ENCODE measurements around the gene UNCX. TPM values are rescaled to one million over a fixed set of nuclear protein-coding genes. Genes with fewer than 3 reads are reported as not detected.
"Not testable (repeated sequence)": the region's sequence is repeated elsewhere in the genome, so short reads cannot be mapped to it uniquely, and the experiment has no call there.

UNCX gene
- polyA plus RNA-seq, 1 experiment: not detected

DNA sequence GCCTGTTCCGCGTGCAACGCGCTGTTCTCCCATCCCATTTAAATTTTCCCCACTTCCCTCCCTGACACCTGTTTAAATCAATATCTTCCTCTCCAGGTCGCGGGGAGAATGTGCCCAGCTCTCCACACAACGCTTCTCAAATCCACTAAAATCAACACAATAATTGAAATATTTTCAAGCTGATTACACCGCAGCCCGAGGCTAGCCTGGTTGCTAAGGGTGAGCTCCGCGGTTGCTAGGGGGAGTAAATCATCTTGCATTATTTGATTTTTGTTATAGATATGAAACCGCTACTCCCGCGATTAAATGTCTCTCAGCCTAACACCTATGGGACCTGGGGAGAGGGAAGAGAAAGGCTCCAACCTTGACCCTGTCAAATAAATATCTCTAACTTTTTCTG lies 36.2 kb downstream of the UNCX start:
- H3K9me3 ChIP-seq (ENCODE audit: control insufficient read depth, insufficient read depth, low read length): peaks cover 21% of the 10 kb centered on the region
- peaks cover 42% of the 10 kb centered on the region for H3K27me3 ChIP-seq (ENCODE audit: control insufficient read depth, insufficient read depth, low read length)
- H3K4me3 ChIP-seq (ENCODE audit: low read depth, low read length): no peak overlapping the region
- no peak overlapping the region for H3K27ac ChIP-seq (ENCODE audit: low read depth, low read length)
- ChIA-PET POLR2A (interaction anchor here (0.7 kb wide), 1 partner anchor 52 kb away, joined by 5 read pairs; no protein-coding TSS in a partner anchor), CTCF (no interaction called here)
- TF ChIP-seq, protein P1, sequence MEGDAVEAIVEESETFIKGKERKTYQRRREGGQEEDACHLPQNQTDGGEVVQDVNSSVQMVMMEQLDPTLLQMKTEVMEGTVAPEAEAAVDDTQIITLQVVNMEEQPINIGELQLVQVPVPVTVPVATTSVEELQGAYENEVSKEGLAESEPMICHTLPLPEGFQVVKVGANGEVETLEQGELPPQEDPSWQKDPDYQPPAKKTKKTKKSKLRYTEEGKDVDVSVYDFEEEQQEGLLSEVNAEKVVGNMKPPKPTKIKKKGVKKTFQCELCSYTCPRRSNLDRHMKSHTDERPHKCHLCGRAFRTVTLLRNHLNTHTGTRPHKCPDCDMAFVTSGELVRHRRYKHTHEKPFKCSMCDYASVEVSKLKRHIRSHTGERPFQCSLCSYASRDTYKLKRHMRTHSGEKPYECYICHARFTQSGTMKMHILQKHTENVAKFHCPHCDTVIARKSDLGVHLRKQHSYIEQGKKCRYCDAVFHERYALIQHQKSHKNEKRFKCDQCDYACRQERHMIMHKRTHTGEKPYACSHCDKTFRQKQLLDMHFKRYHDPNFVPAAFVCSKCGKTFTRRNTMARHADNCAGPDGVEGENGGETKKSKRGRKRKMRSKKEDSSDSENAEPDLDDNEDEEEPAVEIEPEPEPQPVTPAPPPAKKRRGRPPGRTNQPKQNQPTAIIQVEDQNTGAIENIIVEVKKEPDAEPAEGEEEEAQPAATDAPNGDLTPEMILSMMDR (IDR thresholded peaks at IDR 0.05; ENCODE audit: low read depth, low read length): no peak
- no peak for DNase-seq (ENCODE audit: low read depth, low spot score)

DNA sequence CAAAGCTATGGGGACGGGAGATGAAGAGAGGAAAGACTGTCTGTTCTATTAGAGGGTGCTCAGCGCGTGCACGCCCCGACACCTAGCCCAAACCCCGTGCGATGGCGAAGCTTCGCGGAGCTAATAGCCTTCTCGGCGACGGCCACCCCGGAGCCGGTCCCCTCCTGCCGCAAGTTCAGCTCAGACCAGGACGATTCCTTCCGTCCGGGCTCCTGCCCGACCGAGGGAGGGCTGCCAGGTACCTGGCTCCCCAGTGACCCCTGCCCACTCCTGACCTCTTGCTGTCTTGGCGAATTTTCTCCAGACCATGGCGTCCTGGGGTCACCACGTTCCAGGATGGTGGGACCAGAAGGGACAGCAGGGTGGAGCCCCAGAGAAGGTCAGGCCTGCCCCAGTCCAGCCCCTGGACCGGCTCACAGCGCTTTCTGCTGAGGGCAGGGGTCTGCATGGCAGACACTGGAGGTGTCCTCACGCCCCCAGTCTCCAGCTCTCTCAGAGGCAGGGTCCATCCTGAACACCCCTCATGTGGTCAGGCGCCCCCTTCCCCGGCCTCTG lies 36.7 kb downstream of the UNCX start:
- no peak for DNase-seq (ENCODE audit: low read depth, low spot score)
- Histone ChIP-seq H3K27ac (ENCODE audit: low read depth, low read length) (no peak overlapping the region), H3K27me3 (ENCODE audit: control insufficient read depth, insufficient read depth, low read length) (peaks cover 37% of the 10 kb centered on the region), H3K4me3 (ENCODE audit: low read depth, low read length) (no peak overlapping the region), H3K9me3 (ENCODE audit: control insufficient read depth, insufficient read depth, low read length) (peaks cover 26% of the 10 kb centered on the region)
- TF ChIP-seq, protein P1 (IDR thresholded peaks at IDR 0.05; ENCODE audit: low read depth, low read length): no peak
- ChIA-PET CTCF (no interaction called here), POLR2A (interaction anchor here (0.7 kb wide), 1 partner anchor 51 kb away, joined by 5 read pairs; no protein-coding TSS in a partner anchor)

DNA sequence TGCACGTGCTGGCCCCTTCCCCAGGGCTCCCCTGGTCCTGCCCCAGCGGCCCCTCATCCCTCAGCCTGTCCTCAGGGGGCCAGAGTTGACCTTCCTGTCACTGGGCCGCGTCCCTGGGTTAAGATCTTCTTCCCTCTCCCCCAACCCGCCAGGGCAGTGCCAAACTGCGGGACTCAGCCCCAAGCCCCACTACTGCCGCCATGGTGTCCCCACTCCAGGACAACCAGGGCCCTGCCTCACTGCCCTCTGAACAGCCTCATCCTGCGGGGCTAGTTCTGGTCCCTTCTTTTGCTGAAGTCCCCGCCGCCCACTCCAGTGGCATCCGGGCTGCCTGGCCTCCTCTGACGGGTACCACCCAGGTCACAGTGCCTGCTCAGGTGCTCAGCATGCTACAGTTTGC lies 37.5 kb downstream of the UNCX start:
- TF ChIP-seq, protein P1 (IDR thresholded peaks at IDR 0.05; ENCODE audit: low read depth, low read length): no peak
- POLR2A ChIA-PET: no interaction called here
- CTCF ChIA-PET: no interaction called here

DNA sequence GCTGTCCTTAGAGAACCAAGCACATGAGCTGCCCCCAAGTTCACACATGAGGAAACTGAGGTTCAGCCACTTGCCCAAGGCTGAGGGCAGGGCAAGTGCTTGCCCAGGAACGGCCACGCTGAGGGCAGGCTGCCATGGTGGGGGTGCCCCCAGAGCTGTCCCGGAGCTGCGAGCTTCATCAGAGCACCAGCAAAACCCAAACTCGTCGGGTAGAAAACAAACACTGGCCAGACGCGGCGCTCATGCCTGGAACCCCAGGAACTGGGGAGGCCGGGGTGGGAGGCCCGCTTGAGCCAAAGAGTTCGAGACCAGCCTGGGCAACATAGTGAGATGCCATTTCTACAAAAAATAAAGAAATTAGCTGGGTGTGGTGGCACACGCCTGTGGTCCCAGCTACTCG lies 38.4 kb downstream of the UNCX start:
- no peak for DNase-seq (ENCODE audit: low read depth, low spot score)
- TF ChIP-seq, protein P1 (IDR thresholded peaks at IDR 0.05; ENCODE audit: low read depth, low read length): no peak
- no peak overlapping the region for H3K27ac ChIP-seq (ENCODE audit: low read depth, low read length)
- peaks cover 37% of the 10 kb centered on the region for H3K9me3 ChIP-seq (ENCODE audit: control insufficient read depth, insufficient read depth, low read length)
- CTCF ChIA-PET: no interaction called here
- H3K27me3 ChIP-seq (ENCODE audit: control insufficient read depth, insufficient read depth, low read length): peaks cover 26% of the 10 kb centered on the region
- POLR2A ChIA-PET: no interaction called here
- no peak overlapping the region for H3K4me3 ChIP-seq (ENCODE audit: low read depth, low read length)

More for the DNA sequence above, 37.5 kb downstream of the UNCX start:
- H3K27me3 ChIP-seq (ENCODE audit: control insufficient read depth, insufficient read depth, low read length): peaks cover 32% of the 10 kb centered on the region
- H3K4me3 ChIP-seq (ENCODE audit: low read depth, low read length): no peak overlapping the region
- H3K9me3 ChIP-seq (ENCODE audit: control insufficient read depth, insufficient read depth, low read length): peaks cover 33% of the 10 kb centered on the region
- no peak overlapping the region for H3K27ac ChIP-seq (ENCODE audit: low read depth, low read length)
- no peak for DNase-seq (ENCODE audit: low read depth, low spot score)

DNA sequence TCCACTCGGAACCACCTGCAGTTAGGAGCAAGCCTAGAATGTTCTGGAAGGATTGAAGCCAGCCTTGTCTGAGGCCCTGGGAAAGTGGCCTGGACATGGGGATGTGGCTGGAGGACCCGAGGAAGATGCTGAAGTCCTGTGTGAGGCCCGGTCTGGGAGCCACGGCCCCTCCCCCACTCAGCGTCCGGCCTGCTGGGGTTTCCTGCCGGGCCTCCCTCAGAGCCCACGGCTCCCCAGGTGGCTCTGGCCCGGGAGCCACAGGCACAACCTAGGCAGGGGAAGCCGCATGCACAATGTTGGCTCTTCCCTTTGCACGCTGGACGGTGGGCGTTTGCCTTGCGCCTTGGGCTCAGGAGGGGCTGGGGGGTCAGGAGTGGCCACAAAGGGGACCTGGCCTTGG lies 39.0 kb downstream of the UNCX start:
- H3K9me3 ChIP-seq (ENCODE audit: control insufficient read depth, insufficient read depth, low read length): peaks cover 43% of the 10 kb centered on the region
- no peak overlapping the region for H3K27ac ChIP-seq (ENCODE audit: low read depth, low read length)
- ChIA-PET CTCF (no interaction called here), POLR2A (no interaction called here)
- DNase-seq (ENCODE audit: low read depth, low spot score): no peak
- H3K4me3 ChIP-seq (ENCODE audit: low read depth, low read length): no peak overlapping the region
- peaks cover 26% of the 10 kb centered on the region for H3K27me3 ChIP-seq (ENCODE audit: control insufficient read depth, insufficient read depth, low read length)
- TF ChIP-seq, protein P1 (IDR thresholded peaks at IDR 0.05; ENCODE audit: low read depth, low read length): no peak

DNA sequence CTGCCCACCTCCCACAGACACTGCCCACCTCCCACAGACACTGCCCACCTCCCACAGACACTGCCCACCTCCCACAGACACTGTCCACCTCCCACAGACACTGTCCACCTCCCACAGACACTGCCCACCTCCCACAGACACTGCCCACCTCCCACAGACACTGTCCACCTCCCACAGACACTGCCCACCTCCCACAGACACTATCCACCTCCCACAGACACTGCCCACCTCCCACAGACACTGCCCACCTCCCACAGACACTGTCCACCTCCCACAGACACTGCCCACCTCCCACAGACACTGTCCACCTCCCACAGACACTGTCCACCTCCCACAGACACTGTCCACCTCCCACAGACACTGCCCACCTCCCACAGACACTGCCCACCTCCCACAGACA lies 39.5 kb downstream of the UNCX start:
- POLR2A ChIA-PET; H3K4me3 ChIP-seq (ENCODE audit: low read depth, low read length); CTCF ChIA-PET; H3K27ac ChIP-seq (ENCODE audit: low read depth, low read length); DNase-seq (ENCODE audit: low read depth, low spot score): not testable (repeated sequence)
- Histone ChIP-seq H3K9me3 (ENCODE audit: control insufficient read depth, insufficient read depth, low read length) (peaks cover 44% of the 10 kb centered on the region), H3K27me3 (ENCODE audit: control insufficient read depth, insufficient read depth, low read length) (peaks cover 24% of the 10 kb centered on the region)
